ENCODE data around the gene ADIPOR2. TPM values are rescaled to one million over a fixed set of nuclear protein-coding genes. Genes with fewer than 3 reads are reported as not detected.

Gene ADIPOR2
- total and polyA plus RNA-seq, 4 donors: 26.6 to 68.3 (median 41.7) TPM

- TF ChIP-seq ZBTB33 (IDR thresholded peaks at IDR 0.05) (peak; percentile 48), FOXA2 (IDR thresholded peaks at IDR 0.05) (no peak), CTCF (IDR thresholded peaks at IDR 0.05; ENCODE audit: low read depth, low read length, missing input control) (no peak)
These were observed 69.9 kb downstream of the ADIPOR2 start (continued) for GRCh38 chr12:1760566-1761382.

- no peak for TF ChIP-seq FOXA2 (IDR thresholded peaks at IDR 0.05)
- Histone ChIP-seq H3K9ac (ENCODE audit: low read depth in 1 of 2, low read length in 2 of 2) (no peak overlapping the region), H3K27ac (ENCODE audit: low read depth in 1 of 2, low read length in 2 of 2) (no peak overlapping the region), H3K9me3 (ENCODE audit: control insufficient read depth in 4 of 4, low read length in 3 of 4) (no peaks in the 10 kb centered on the region), H3K27me3 (ENCODE audit: control insufficient read depth in 4 of 4, insufficient read depth in 4 of 4, low read length in 3 of 4) (no peaks in the 10 kb centered on the region), H3K4me3 (ENCODE audit: low read depth in 1 of 3, low read length in 3 of 3) (no peak overlapping the region), H3K36me3 (ENCODE audit: control insufficient read depth in 4 of 4, insufficient read depth in 3 of 4, low read depth in 1 of 4, low read length in 3 of 4) (peaks cover 0 to 8% (median 5%) of the 10 kb centered on the region in 4 donors), H3K4me1 (ENCODE audit: control insufficient read depth in 4 of 4, insufficient read depth in 4 of 4, low read length in 3 of 4) (peaks cover 1 to 21% (median 5%) of the 10 kb centered on the region in 4 donors)
- no peak for DNase-seq (ENCODE audit: low spot score)
- 98% methylated on average over 3 of the region's 3 CpGs for WGBS
These were observed 71.0 kb downstream of the ADIPOR2 start for GRCh38 chr12:1761857-1762256.

DNA sequence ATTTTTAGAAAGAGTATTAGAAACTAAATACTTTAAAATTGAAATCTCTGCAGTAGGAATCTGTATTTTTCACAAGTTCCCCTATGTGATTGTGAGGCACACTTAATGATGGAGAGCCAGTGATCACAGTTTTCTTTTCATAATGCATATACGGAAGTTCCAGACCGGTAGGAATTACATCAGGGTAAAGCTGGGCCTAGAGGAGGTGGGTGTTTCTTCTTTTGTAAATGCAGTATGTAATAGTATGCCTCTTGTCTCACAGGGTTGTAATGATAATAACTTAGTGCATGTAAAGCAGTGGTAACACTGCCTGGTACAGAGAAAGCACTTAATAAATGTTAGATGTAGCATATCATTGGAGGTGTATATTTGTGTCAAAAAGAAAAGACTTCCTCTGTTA, 72.3 kb downstream of the ADIPOR2 start:
- H3K4me3 ChIP-seq (ENCODE audit: low read depth in 1 of 3, low read length in 3 of 3): no peak overlapping the region
- no peak for DNase-seq (ENCODE audit: low spot score)
- H3K27me3 ChIP-seq (ENCODE audit: control insufficient read depth in 4 of 4, insufficient read depth in 4 of 4, low read length in 3 of 4): no peaks in the 10 kb centered on the region
- TF ChIP-seq FOXA1 (IDR thresholded peaks at IDR 0.05) (no peak), YY1 (IDR thresholded peaks at IDR 0.05) (no peak), FOXA2 (IDR thresholded peaks at IDR 0.05) (no peak), ZBTB33 (IDR thresholded peaks at IDR 0.05) (no peak), EGR1 (IDR thresholded peaks at IDR 0.05; ENCODE audit: low read depth in 2 of 2) (no peak), HNF4A (conservative IDR thresholded peaks at IDR 0.05) (no peak), JUND (IDR thresholded peaks at IDR 0.05) (no peak), REST (IDR thresholded peaks at IDR 0.05) (no peak), TAF1 (conservative IDR thresholded peaks at IDR 0.05) (no peak), CTCF (IDR thresholded peaks at IDR 0.05; ENCODE audit: low read depth, low read length, missing input control) (no peak), HNF4G (IDR thresholded peaks at IDR 0.05) (no peak)
- TF ChIP-seq, protein P1, sequence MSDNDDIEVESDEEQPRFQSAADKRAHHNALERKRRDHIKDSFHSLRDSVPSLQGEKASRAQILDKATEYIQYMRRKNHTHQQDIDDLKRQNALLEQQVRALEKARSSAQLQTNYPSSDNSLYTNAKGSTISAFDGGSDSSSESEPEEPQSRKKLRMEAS (IDR thresholded peaks at IDR 0.05): no peak
- no peak overlapping the region for H3K27ac ChIP-seq (ENCODE audit: low read depth in 1 of 2, low read length in 2 of 2)
- no peaks in the 10 kb centered on the region for H3K9me3 ChIP-seq (ENCODE audit: control insufficient read depth in 4 of 4, low read length in 3 of 4)
- no peak overlapping the region for H3K9ac ChIP-seq (ENCODE audit: low read depth in 1 of 2, low read length in 2 of 2)
- H3K36me3 ChIP-seq (ENCODE audit: control insufficient read depth in 4 of 4, insufficient read depth in 3 of 4, low read depth in 1 of 4, low read length in 3 of 4): peaks cover 0 to under 1% (median 0%) of the 10 kb centered on the region in 4 donors
- peaks cover 4 to 32% (median 13%) of the 10 kb centered on the region in 4 donors for H3K4me1 ChIP-seq (ENCODE audit: control insufficient read depth in 4 of 4, insufficient read depth in 4 of 4, low read length in 3 of 4)
- 97% methylated on average over 2 of the region's 2 CpGs for WGBS
